Measurements from ENCODE around the gene TNFRSF4.
"Not testable (repeated sequence)": the region's sequence is repeated elsewhere in the genome, so short reads cannot be mapped to it uniquely, and the experiment has no call there.

The TNFRSF4 gene

DNA sequence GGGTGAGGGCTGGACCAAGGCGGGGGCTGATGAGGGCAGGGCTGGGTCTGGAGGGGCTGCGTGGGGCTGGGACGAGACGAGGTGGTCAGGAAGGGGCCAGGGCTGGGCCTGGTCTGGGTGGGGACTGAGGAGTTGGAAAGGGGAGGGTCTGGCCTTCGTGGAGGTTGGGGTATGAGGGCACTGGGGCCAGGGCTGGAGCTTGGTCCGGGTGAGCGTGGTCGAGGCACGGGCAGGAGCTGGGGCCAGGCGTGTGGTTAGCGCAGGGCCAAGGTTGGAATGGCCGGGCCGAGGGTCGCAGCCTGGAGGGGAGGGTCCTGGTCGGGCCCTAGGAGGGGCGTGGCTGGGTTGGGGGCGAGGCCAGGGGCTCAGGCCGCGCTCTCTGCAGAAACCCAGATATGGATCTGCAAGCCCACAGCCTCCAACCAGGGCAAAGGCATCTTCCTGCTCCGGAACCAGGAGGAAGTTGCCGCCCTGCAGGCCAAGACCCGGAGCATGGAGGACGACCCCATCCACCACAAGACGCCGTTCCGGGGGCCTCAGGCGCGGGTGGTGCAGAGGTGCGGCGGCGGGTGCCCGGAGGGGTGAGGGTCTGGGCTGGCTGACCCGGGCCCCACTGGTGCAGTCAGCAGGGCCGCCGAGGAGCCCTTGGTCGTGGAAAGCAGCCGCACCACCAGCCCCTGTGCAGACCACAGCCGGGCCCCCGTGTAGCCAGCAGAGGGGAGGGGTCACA is 31.3 kb downstream of the TNFRSF4 start:
- peaks cover 26% of the 10 kb centered on the region for H3K27me3 Mint-ChIP-seq
- no peak overlapping the region for H3K27ac Mint-ChIP-seq (ENCODE audit: low read depth)
- no peaks in the 10 kb centered on the region for H3K9me3 Mint-ChIP-seq
- DNase-seq (ENCODE audit: low spot score in 2 of 2) (no peak), ATAC-seq (replicated peaks; ENCODE audit: extremely low read depth, poor library complexity, severe bottlenecking) (no peak)
- no peaks in the 10 kb centered on the region for H3K4me1 Mint-ChIP-seq
- H3K4me3 Mint-ChIP-seq: no peak overlapping the region
- H3K36me3 Mint-ChIP-seq (ENCODE audit: insufficient read depth): no peaks in the 10 kb centered on the region

DNA sequence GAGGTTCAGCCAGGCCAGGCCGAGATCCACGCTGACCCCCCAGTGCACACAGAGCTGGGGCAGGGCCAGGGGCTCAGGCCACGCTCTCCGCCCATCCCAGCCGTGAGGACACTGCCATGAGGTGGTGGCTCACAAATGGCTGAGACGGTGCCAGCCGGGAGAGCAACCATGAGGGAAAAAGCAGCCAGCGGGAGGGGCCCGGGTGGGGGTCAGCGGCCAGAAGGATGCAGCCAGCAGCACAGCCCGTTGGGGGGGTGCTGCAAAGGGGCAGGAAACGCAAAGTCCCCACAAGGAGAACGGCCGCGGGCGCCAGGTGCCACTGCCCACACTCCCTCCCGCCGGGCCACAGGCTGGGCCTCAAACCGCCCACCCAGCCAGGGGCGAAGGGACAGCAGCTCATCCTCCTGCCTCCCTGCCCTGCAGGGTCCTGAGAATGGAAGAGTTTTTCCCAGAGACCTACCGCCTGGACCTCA is 32.0 kb downstream of the TNFRSF4 start:
- Mint-ChIP-seq H3K4me3 (no peak overlapping the region), H3K9me3 (no peaks in the 10 kb centered on the region), H3K27me3 (peaks cover 26% of the 10 kb centered on the region), H3K36me3 (ENCODE audit: insufficient read depth) (no peaks in the 10 kb centered on the region), H3K27ac (ENCODE audit: low read depth) (no peak overlapping the region), H3K4me1 (no peaks in the 10 kb centered on the region)
- ATAC-seq (replicated peaks; ENCODE audit: extremely low read depth, poor library complexity, severe bottlenecking) (no peak), DNase-seq (ENCODE audit: low spot score in 2 of 2) (no peak)

DNA sequence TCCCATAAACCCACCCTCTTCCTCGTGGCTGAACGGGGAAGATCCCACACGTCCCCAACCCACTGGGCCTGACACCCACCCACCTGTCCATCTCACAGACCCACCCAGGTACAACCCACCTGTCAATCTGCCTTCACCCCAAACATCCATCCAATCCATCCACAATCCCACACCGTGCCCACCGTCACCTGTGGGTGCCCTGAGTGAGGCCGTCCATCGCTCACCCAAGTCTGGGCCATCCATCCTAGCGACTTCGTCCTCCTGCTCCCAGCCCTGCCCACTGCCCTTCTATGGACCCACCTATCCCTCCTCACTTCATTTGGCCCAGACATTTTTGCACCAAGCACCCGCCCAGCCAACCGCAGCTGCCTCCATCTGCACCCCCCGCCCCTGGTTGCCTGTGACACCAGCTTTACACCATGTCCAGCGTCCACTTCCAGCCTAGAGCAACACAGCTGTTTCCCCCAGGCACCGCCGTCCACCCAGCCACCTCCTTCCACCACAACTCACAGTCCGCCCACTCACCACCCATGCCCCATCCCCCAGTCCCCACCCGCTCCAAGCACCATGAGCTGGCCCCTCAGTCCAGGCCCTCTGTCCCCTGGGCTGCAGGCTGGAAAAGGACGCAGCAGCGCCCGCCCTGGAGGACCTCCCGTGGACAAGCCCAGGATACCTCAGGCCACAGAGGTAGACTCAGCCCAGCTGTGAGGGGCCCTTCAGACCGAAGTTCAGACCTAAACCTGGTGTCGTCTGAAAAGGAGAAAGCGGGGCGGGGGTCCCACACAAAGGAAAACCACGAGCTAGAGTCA is 32.6 kb downstream of the TNFRSF4 start:
- Mint-ChIP-seq H3K27ac (ENCODE audit: low read depth) (no peak overlapping the region), H3K27me3 (peaks cover 26% of the 10 kb centered on the region)

DNA sequence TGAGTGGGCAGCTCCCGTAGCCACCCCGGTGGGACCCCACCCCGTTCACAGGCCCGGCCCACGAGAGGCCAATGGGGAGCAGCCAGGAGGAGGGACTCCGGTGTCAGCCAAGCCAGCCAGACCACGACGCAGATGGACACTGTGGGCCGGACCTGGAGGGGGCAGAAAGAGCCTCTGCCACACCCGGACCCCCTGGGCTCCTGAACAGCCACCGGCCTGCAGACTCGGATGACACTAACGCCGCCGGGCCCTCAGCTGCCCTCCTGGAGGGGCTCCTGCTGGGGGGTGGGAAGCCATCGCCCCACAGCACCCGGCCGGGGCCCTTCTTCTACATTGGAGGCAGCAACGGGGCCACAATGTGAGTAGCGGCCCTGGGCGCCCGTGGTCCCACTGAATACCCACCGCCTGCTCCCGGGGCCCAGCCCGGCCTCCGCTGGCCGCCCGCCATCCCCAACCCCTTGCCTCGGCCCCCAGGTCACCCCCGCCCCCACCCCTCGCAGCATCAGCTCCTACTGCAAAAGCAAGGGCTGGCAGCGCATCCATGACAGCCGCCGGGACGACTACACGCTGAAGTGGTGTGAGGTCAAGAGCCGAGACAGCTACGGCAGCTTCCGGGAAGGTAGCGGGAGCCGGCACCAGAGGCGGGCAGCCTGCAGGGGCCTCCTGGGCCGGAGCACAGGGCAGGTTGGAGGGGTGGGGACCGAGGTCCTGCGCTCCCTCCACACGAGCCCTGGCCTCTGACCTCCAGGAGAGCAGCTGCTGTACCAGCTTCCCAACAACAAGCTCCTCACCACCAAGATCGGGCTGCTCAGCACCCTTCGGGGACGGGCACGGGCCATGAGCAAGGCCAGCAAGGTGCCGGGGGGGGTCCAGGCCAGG is 33.7 kb downstream of the TNFRSF4 start:
- H3K9me3 Mint-ChIP-seq: no peaks in the 10 kb centered on the region
- no peaks in the 10 kb centered on the region for H3K4me1 Mint-ChIP-seq
- no peak overlapping the region for H3K27ac Mint-ChIP-seq (ENCODE audit: low read depth)
- DNase-seq (ENCODE audit: low spot score in 2 of 2) (no peak), ATAC-seq (replicated peaks; ENCODE audit: extremely low read depth, poor library complexity, severe bottlenecking) (no peak)
- no peak overlapping the region for H3K4me3 Mint-ChIP-seq
- H3K36me3 Mint-ChIP-seq (ENCODE audit: insufficient read depth): no peaks in the 10 kb centered on the region
- peaks cover 26% of the 10 kb centered on the region for H3K27me3 Mint-ChIP-seq

More for the DNA sequence above, 32.6 kb downstream of the TNFRSF4 start:
- no peaks in the 10 kb centered on the region for H3K9me3 Mint-ChIP-seq
- no peaks in the 10 kb centered on the region for H3K36me3 Mint-ChIP-seq (ENCODE audit: insufficient read depth)
- ATAC-seq (replicated peaks; ENCODE audit: extremely low read depth, poor library complexity, severe bottlenecking): no peak
- no peak overlapping the region for H3K4me3 Mint-ChIP-seq
- DNase-seq (ENCODE audit: low spot score in 2 of 2): no peak
- no peaks in the 10 kb centered on the region for H3K4me1 Mint-ChIP-seq

DNA sequence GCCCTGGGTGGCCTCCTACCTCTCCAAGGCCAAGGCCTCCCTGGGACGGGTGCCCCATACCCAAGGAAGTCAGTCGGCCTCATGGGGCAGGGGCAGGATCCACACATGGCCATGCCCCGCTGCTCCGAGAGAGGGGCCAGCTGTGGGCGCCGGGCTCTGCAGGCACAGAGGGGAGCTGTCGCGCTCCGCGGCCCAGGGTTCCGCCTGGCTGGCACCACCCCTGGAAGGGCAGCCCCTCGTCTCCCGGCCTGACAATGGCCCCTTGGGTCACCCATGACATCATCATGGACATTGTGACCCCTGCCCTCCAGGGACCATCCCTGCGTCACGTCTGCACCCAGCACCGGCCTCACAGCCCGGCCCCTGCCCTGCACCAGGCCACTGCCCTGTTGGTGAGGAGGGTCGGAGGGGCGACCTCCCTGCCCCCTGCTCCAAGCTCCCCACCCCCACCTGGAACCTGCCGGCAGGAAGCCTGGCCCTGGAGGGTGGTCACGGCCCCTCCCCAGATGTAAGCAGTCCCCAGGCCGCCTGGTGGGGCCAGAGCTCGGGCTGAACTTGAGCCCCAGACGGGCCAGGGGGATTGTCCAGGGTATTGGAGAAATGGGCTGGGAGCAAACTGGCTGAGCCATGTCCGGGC is 34.5 kb downstream of the TNFRSF4 start:
- H3K36me3 Mint-ChIP-seq (ENCODE audit: insufficient read depth): no peaks in the 10 kb centered on the region
- H3K9me3 Mint-ChIP-seq: no peaks in the 10 kb centered on the region
- H3K4me3 Mint-ChIP-seq: no peak overlapping the region
- H3K4me1 Mint-ChIP-seq: no peaks in the 10 kb centered on the region
- peaks cover 26% of the 10 kb centered on the region for H3K27me3 Mint-ChIP-seq
- DNase-seq (ENCODE audit: low spot score in 2 of 2) (no peak), ATAC-seq (replicated peaks; ENCODE audit: extremely low read depth, poor library complexity, severe bottlenecking) (no peak)
- H3K27ac Mint-ChIP-seq (ENCODE audit: low read depth): no peak overlapping the region

DNA sequence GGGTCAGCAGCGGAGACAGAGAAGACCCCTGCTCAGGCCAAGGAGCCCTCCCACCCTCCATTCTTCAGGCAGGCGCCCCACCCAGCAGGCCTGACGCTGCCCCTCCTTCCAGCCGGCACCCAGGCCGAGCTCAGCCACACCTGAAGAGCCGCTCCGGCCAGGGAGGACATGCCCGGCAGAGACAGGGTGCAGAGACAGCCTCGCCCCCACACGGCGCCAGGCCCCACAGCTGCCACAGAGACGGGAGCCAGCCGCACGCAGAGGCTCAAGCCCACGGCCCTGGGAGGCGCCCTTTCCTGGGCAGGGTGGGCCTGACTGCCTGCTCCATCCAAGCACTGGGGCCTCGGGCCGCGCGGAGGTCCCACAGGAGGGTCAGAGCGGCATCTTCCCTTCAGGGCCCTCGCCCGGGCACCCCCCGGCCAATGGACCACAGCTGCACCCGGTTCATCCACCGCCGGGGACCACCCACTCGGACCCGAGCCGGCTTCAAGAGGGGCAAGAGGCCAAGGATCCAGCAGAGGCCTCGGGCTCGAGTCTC is 35.1 kb downstream of the TNFRSF4 start:
- DNase-seq (ENCODE audit: low spot score in 2 of 2) (no peak), ATAC-seq (replicated peaks; ENCODE audit: extremely low read depth, poor library complexity, severe bottlenecking) (no peak)
- H3K4me1 Mint-ChIP-seq: no peaks in the 10 kb centered on the region
- H3K27me3 Mint-ChIP-seq: peaks cover 25% of the 10 kb centered on the region
- no peaks in the 10 kb centered on the region for H3K36me3 Mint-ChIP-seq (ENCODE audit: insufficient read depth)
- H3K27ac Mint-ChIP-seq (ENCODE audit: low read depth): no peak overlapping the region
- no peak overlapping the region for H3K4me3 Mint-ChIP-seq
- no peaks in the 10 kb centered on the region for H3K9me3 Mint-ChIP-seq

DNA sequence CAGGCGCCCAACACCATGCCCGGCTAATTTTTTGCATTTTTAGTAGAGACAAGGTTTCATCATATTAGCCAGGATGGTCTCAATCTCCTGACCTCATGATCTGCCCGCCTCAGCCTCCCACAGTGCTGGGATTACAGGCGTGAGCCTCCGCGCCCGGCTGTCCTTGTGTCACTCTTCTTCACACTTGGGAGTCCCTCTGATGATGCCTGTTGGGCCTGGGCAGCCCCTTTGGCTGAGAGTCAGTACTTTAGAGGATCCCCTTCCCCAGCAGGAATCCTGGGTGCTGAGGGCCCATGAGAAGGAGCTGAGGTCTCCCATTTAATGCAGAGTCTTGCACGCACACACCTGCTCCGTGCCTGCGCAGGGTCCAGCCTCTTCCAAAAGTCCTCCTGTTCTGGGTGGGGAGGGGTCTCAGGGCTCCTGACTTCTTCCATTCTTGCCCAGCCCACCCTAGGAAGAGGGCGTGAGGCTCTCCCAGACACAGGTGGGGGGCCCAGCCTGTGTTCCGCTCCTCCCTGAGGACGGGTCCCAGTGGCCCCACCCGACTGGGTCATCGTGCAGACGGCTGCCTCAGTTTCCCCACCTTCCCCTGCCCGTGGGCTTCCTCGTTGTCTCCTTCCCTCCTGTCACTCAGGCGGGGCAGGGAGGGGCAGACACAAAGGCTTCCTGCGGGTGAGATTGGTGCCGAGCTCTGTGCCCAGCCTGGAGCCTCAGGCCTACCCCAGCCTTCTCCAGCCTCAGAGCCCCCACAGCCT is 36.3 kb downstream of the TNFRSF4 start:
- H3K9me3 Mint-ChIP-seq: no peaks in the 10 kb centered on the region
- no peak overlapping the region for H3K27ac Mint-ChIP-seq (ENCODE audit: low read depth)
- H3K4me1 Mint-ChIP-seq: no peaks in the 10 kb centered on the region
- no peak overlapping the region for H3K4me3 Mint-ChIP-seq
- ATAC-seq (replicated peaks; ENCODE audit: extremely low read depth, poor library complexity, severe bottlenecking) (no peak), DNase-seq (ENCODE audit: low spot score in 2 of 2) (no peak)
- H3K36me3 Mint-ChIP-seq (ENCODE audit: insufficient read depth): no peaks in the 10 kb centered on the region
- H3K27me3 Mint-ChIP-seq: peaks cover 23% of the 10 kb centered on the region

DNA sequence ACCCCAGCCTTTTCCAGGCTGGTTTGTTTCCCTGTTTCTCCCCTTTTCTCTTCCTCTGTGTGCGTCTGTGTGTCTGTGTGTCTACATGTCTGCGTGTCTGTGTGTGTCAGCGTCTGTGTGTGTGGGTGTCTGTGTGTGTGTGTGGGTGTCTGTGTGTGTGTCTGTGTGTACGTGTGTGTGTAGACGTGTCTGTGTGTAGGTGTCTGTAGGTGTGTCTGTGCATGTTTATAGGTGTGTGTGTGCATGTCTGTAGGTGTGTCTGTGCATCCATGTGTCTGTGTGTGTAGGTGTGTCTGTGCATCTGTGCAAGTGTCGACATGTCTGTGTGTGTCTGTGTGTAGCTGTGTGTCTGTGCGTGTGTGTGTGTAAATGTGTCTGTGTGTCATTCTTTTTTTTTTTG is 37.0 kb downstream of the TNFRSF4 start:
- DNase-seq (ENCODE audit: low spot score in 2 of 2) (no peak), ATAC-seq (replicated peaks; ENCODE audit: extremely low read depth, poor library complexity, severe bottlenecking) (no peak)
- Mint-ChIP-seq H3K27ac (ENCODE audit: low read depth) (no peak overlapping the region), H3K9me3 (no peaks in the 10 kb centered on the region), H3K4me1 (no peaks in the 10 kb centered on the region), H3K4me3 (no peak overlapping the region), H3K27me3 (peaks cover 27% of the 10 kb centered on the region), H3K36me3 (ENCODE audit: insufficient read depth) (no peaks in the 10 kb centered on the region)

DNA sequence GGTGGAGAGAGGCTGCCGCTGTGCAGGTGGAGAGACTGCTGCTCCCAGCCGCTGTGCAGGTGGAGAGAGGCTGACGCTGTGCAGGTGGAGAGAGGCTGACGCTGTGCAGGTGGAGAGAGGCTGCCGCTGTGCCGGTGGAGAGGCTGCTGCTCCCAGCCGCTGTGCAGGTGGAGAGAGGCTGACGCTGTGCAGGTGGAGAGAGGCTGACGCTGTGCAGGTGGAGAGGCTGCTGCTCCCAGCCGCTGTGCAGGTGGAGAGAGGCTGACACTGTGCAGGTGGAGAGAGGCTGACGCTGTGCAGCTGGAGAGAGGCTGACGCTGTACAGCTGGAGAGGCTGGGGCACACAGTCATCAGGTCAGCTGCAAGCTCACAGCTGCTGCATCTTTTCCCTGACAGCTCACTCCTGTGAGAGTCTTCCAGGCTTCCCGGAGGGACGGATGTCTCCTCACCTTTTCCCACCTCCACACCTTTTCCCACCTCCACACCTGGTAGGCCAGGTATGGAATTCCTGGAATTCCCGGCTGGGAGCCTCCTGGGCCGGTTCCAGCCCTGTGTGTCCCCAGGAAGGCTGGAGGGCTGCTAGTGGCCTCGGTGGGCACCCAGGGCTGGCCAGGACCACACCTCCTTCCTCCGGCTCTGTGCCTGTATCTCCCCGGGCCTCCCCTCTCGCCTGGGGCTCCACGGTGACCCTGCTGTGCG is 37.7 kb downstream of the TNFRSF4 start:
- not testable (repeated sequence) for H3K27ac Mint-ChIP-seq (ENCODE audit: low read depth); H3K36me3 Mint-ChIP-seq (ENCODE audit: insufficient read depth); DNase-seq (ENCODE audit: low spot score in 2 of 2); ATAC-seq (replicated peaks; ENCODE audit: extremely low read depth, poor library complexity, severe bottlenecking); H3K9me3 Mint-ChIP-seq; H3K4me1 Mint-ChIP-seq; H3K4me3 Mint-ChIP-seq
- peaks cover 22% of the 10 kb centered on the region for H3K27me3 Mint-ChIP-seq

DNA sequence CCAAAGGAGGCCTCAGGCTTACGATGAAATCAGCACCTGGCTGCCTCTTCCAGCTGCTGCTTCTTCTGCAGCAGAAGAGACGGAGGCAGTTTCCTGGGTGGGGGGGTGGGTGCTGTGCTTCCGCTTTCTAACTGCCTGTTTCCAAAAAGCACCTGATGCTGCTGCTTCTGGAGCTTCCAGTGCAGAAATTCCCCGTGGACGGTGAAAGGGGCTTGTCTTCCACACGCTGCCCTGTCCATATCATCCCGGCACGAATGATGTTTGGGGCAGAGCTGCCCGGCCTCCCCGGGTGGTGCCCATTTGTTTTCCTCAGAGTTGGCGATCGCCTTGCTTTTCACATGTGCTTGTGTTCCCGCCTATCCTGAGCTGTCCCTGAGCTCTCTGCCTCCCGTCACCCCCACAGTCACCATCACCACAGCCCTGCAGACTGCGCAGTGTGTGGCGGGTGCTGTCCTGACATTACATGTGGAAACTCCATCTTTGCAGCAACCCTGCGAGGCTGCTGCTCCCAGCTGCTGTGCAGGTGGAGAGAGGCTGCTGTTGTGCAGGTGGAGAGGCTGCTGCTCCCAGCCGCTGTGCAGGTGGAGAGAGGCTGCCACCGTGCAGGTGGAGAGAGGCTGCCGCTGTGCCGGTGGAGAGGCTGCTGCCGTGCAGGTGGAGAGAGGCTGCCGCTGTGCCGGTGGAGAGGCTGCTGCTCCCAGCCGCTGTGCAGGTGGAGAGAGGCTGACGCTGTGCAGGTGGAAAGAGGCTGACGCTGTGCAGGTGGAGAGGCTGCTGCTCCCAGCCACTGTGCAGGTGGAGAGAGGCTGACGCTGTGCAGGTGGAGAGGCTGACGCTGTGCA is 38.5 kb downstream of the TNFRSF4 start:
- ATAC-seq (replicated peaks; ENCODE audit: extremely low read depth, poor library complexity, severe bottlenecking) (no peak), DNase-seq (ENCODE audit: low spot score in 2 of 2) (no peak)
- Mint-ChIP-seq H3K4me3 (no peak overlapping the region), H3K9me3 (no peaks in the 10 kb centered on the region), H3K36me3 (ENCODE audit: insufficient read depth) (no peaks in the 10 kb centered on the region), H3K27ac (ENCODE audit: low read depth) (no peak overlapping the region), H3K4me1 (no peaks in the 10 kb centered on the region), H3K27me3 (peaks cover 18% of the 10 kb centered on the region)

All from central memory CD8-positive, alpha-beta T cell (primary cell).